ENCODE measurements around the gene FMNL2. TPM values are rescaled to one million over a fixed set of nuclear protein-coding genes. Genes with fewer than 3 reads are reported as not detected.

FMNL2 gene
- total and polyA plus RNA-seq, 2 experiments from 2014 or later: 16.5 to 45.4 TPM

DNA sequence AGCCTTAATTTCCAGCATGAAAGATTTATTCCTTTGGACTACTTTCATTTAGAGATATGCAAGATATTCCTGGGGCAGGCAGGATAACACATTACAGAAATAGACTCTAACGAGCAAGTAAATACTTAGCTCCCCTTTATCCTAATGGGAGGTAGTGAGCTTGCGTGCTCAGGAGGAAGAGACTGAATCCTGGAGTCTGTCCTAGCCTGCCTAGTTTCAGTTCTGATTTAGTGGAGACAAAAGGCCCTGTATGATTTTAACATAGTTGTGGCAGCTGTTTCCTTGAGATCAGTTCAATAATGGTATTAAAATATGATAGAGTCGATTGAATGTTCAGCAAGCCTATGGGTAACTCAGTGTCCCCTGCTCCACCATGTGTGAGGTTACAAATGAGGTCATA, 109.5 kb downstream of the FMNL2 start:
- Histone ChIP-seq H3K9me2 (ENCODE audit: insufficient read depth) (0 out of 2 replicates have a peak, but pooled peaks cover 4% of the 10 kb centered on the region), H3K36me3 (ENCODE audit: insufficient read depth) (no peaks in the 10 kb centered on the region), H3F3A (replicated peaks; ENCODE audit: low read depth) (no peaks in the 10 kb centered on the region), H3K27ac (ENCODE audit: low read depth) (no peak overlapping the region), H2AFZ (no peak overlapping the region), H3K27me3 (ENCODE audit: insufficient read depth) (no peaks in the 10 kb centered on the region), H3K79me2 (replicated peaks; ENCODE audit: insufficient read depth) (peaks cover 98% of the 10 kb centered on the region), H3K4me1 (ENCODE audit: insufficient read depth) (peaks cover 49% of the 10 kb centered on the region), H3K4me3 (no peak overlapping the region), H3K4me2 (no peak overlapping the region), H4K20me1 (replicated peaks; ENCODE audit: insufficient read depth) (peaks cover 4% of the 10 kb centered on the region; the same call in 1 of the 2 replicates)
- Mint-ChIP-seq H3K4me3 (no peak overlapping the region), H3K9me3 (no peaks in the 10 kb centered on the region; the same call in 2 of the 3 replicates), H3K36me3 (ENCODE audit: low read depth) (no peaks in the 10 kb centered on the region; the same call in 2 of the 3 replicates), H3K4me1 (peaks cover 72% of the 10 kb centered on the region), H3K27ac (no peak overlapping the region), H3K27me3 (ENCODE audit: insufficient read depth, low read depth, poor library complexity) (peaks cover 5% of the 10 kb centered on the region)
- no peak for TF ChIP-seq EZH2phosphoT487 (IDR thresholded peaks at IDR 0.05; ENCODE audit: unreplicated experiment)
- no peak for TF ChIP-seq ZNF462 (CRISPR knock-in tag; IDR thresholded peaks at IDR 0.05)
- TF ChIP-seq CTCF (conservative IDR thresholded peaks at IDR 0.05; ENCODE audit: low read depth in 2 of 2): no peak
- TF ChIP-seq, protein P1, sequence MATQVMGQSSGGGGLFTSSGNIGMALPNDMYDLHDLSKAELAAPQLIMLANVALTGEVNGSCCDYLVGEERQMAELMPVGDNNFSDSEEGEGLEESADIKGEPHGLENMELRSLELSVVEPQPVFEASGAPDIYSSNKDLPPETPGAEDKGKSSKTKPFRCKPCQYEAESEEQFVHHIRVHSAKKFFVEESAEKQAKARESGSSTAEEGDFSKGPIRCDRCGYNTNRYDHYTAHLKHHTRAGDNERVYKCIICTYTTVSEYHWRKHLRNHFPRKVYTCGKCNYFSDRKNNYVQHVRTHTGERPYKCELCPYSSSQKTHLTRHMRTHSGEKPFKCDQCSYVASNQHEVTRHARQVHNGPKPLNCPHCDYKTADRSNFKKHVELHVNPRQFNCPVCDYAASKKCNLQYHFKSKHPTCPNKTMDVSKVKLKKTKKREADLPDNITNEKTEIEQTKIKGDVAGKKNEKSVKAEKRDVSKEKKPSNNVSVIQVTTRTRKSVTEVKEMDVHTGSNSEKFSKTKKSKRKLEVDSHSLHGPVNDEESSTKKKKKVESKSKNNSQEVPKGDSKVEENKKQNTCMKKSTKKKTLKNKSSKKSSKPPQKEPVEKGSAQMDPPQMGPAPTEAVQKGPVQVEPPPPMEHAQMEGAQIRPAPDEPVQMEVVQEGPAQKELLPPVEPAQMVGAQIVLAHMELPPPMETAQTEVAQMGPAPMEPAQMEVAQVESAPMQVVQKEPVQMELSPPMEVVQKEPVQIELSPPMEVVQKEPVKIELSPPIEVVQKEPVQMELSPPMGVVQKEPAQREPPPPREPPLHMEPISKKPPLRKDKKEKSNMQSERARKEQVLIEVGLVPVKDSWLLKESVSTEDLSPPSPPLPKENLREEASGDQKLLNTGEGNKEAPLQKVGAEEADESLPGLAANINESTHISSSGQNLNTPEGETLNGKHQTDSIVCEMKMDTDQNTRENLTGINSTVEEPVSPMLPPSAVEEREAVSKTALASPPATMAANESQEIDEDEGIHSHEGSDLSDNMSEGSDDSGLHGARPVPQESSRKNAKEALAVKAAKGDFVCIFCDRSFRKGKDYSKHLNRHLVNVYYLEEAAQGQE (IDR thresholded peaks at IDR 0.05; ENCODE audit: unreplicated experiment): no peak
- no peak for TF ChIP-seq NANOG (IDR thresholded peaks at IDR 0.05; ENCODE audit: borderline replicate concordance)
- no peak for TF ChIP-seq CREB1 (CRISPR knock-in tag; IDR thresholded peaks at IDR 0.05; ENCODE audit: low read depth)
- TF ChIP-seq STAT1 (IDR thresholded peaks at IDR 0.05; ENCODE audit: unreplicated experiment): no peak
- no peak for TF ChIP-seq ZNF114 (CRISPR knock-in tag; IDR thresholded peaks at IDR 0.05)
- TF ChIP-seq POLR2AphosphoS5 (IDR thresholded peaks at IDR 0.05; ENCODE audit: low read depth): no peak
- no peak for TF ChIP-seq ZNF331 (CRISPR knock-in tag; IDR thresholded peaks at IDR 0.05; ENCODE audit: low read depth)
- DNase-seq (ENCODE audit: low spot score) (no peak), ATAC-seq (no peak)
